Measurements from ENCODE around the gene CX3CL1.

- TF ChIP-seq CTCF (conservative IDR thresholded peaks at IDR 0.05; ENCODE audit: low read length) (no peak), EZH2phosphoT487 (IDR thresholded peaks at IDR 0.05; ENCODE audit: borderline replicate concordance) (no peak)
These were observed 41.4 kb downstream of the CX3CL1 start for GRCh38 chr16:57413733-57414132.

All from Loucy (cell line).